ENCODE data around the gene XBP1.

DNA sequence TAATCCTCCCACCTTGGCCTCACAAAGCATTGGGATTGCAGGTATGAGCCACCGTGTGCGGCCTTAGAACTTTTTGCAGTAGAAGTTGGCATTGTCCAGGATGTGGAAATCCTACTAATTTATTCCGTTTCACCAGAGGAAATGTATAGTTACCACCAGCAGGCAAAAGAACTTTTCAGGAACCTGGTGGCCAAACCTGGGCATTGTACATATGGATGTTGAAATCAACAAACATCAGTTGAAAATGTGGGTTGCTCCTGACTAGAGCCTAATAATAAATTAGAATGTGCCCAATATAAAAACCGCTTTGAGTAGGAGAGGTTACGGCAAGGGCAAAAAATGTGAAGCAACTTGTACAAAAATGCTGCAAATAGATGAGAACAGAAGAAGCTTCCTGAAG is 40.7 kb upstream of the XBP1 start:
- TF ChIP-seq POLR2A (IDR thresholded peaks at IDR 0.05; ENCODE audit: low read length): no peak
- no peak for TF ChIP-seq GATA1 (IDR thresholded peaks at IDR 0.05; ENCODE audit: low read depth, low read length)

Data from erythroblast (primary cell).